CD14-positive monocyte (primary cell): ENCODE measurements around the gene SLC1A7. TPM values are rescaled to one million over a fixed set of nuclear protein-coding genes. Genes with fewer than 3 reads are reported as not detected.

ENCODE experiments used
- DNase-seq, 3 donors: peaks; one replicate each; pipeline ENCODE4 v3.0.0-alpha.2; 2011 to 2022
- H2AFZ ChIP-seq: 2 replicates; pipeline ENCODE4 v1.6.0; 2012; ENCODE audit warnings: mild to moderate bottlenecking, low read depth, low read length, inconsistent platforms; ENCODE audit not compliant: insufficient read depth, poor library complexity, severe bottlenecking
- H3K27ac ChIP-seq, 2 donors: 1 replicate in 1 of 2; 2 replicates in 1 of 2; pipeline ENCODE4 v1.5.1; 2012 to 2013; ENCODE audit warnings: low read length in 2 of 2, control low read depth in 1 of 2, inconsistent platforms in 1 of 2, low read depth in 1 of 2, mild to moderate bottlenecking in 1 of 2
- H3K27me3 ChIP-seq, 2 donors: one replicate each; pipeline versions ENCODE4 v1.6.0 to v1.6.1; 2011 to 2013; ENCODE audit warnings: low read length in 2 of 2; ENCODE audit not compliant: control insufficient read depth in 2 of 2, insufficient read depth in 2 of 2
- H3K36me3 ChIP-seq, 2 donors: replicated peaks in 1 of 2; 1 replicate in 1 of 2; 2 replicates in 1 of 2; pipeline versions ENCODE4 v1.5.1 to v1.6.1; 2012 to 2013; ENCODE audit warnings: low read length in 2 of 2, control low read depth in 1 of 2, inconsistent platforms in 1 of 2, mild to moderate bottlenecking in 1 of 2; ENCODE audit not compliant: insufficient read depth in 2 of 2, control insufficient read depth in 1 of 2
- H3K4me1 ChIP-seq, 2 donors: 1 replicate in 1 of 2; 2 replicates in 1 of 2; pipeline versions ENCODE4 v1.5.1 to v1.6.1; 2012 to 2013; ENCODE audit warnings: low read length in 2 of 2, control low read depth in 1 of 2, inconsistent platforms in 1 of 2, mild to moderate bottlenecking in 1 of 2, moderate library complexity in 1 of 2; ENCODE audit not compliant: insufficient read depth in 2 of 2, control insufficient read depth in 1 of 2
- H3K4me2 ChIP-seq: replicated peaks from 2 replicates; pipeline ENCODE3; 2012; ENCODE audit warnings: low read length, moderate library complexity, mild to moderate bottlenecking; ENCODE audit not compliant: poor library complexity, severe bottlenecking; ENCODE audit errors: extremely low read depth
- H3K4me3 ChIP-seq, 3 experiments: fragments of 200-600 bp in 1 of 3; sonication (generic) in 1 of 3; replicated peaks in 1 of 3; 1 replicate in 2 of 3; 2 replicates in 1 of 3; pipeline ENCODE4 v1.5.1; 2011 to 2013; ENCODE audit warnings: low read length in 3 of 3, mild to moderate bottlenecking in 3 of 3, control low read depth in 2 of 3, low read depth in 2 of 3, inconsistent platforms in 1 of 3, moderate library complexity in 1 of 3
- H3K79me2 ChIP-seq: 2 replicates; pipeline ENCODE4 v1.6.0; 2012; ENCODE audit warnings: mild to moderate bottlenecking, control low read depth, inconsistent platforms, low read length, moderate library complexity; ENCODE audit not compliant: insufficient read depth
- H3K9ac ChIP-seq: 2 replicates; pipeline ENCODE4 v1.6.0; 2017; ENCODE audit warnings: low read length, mild to moderate bottlenecking; ENCODE audit not compliant: insufficient read depth, poor library complexity, severe bottlenecking
- H3K9me3 ChIP-seq, 2 donors: replicated peaks in 1 of 2; 1 replicate in 1 of 2; 2 replicates in 1 of 2; pipeline versions ENCODE4 v1.5.1 to v1.6.1; 2012 to 2013; ENCODE audit warnings: low read length in 2 of 2, control low read depth in 1 of 2; ENCODE audit not compliant: control insufficient read depth in 1 of 2, insufficient read depth in 1 of 2
- H4K20me1 ChIP-seq: 2 replicates; pipeline ENCODE4 v1.6.0; 2012; ENCODE audit warnings: mild to moderate bottlenecking, low read length, control low read depth, moderate library complexity; ENCODE audit not compliant: insufficient read depth
- H3K27ac Mint-ChIP-seq, 7 donors: one replicate each; pipeline ENCODE4 v1.8.0; 2020; ENCODE audit warnings: mild to moderate bottlenecking in 7 of 7, mixed read lengths in 7 of 7, moderate library complexity in 6 of 7, inconsistent platforms in 2 of 7
- H3K27me3 Mint-ChIP-seq, 3 donors: one replicate each; pipeline ENCODE4 v1.8.0; 2021 to 2022; ENCODE audit warnings: low read depth in 3 of 3, mild to moderate bottlenecking in 3 of 3, mixed read lengths in 3 of 3, moderate library complexity in 3 of 3, inconsistent platforms in 1 of 3
- H3K36me3 Mint-ChIP-seq, 2 donors: one replicate each; pipeline ENCODE4 v1.8.0; 2020; ENCODE audit warnings: mixed read lengths in 2 of 2, inconsistent platforms in 1 of 2, mild to moderate bottlenecking in 1 of 2
- H3K4me1 Mint-ChIP-seq: one replicate; pipeline ENCODE4 v1.8.0; 2020; ENCODE audit warnings: mild to moderate bottlenecking, mixed read lengths
- H3K4me3 Mint-ChIP-seq, 2 donors: one replicate each; pipeline ENCODE4 v1.8.0; 2020; ENCODE audit warnings: mild to moderate bottlenecking in 2 of 2, mixed read lengths in 2 of 2, moderate library complexity in 1 of 2
- H3K9me3 Mint-ChIP-seq, 7 donors: one replicate each; pipeline ENCODE4 v1.8.0; 2020 to 2022; ENCODE audit warnings: mixed read lengths in 7 of 7, mild to moderate bottlenecking in 6 of 7, moderate library complexity in 6 of 7, inconsistent platforms in 2 of 7
- WGBS: methylation state at CpG from one replicate; pipeline ENCODE4 v1.1.5; 2013; ENCODE audit warnings: missing lambda C conversion rate; ENCODE audit not compliant: insufficient coverage; 5-methylcytosine and 5-hydroxymethylcytosine counted together
- intact Hi-C, 2 donors: fragments of 100-400 bp; cut with micrococcal nuclease; formaldehyde crosslinking; loops; one replicate each; pipeline versions ENCODE4 v1.15.0 to v1.15.1; 2023
- polyA plus RNA-seq, 3 donors: library from polyadenylated mRNA; depleted of rRNA in 1 of 3; unstranded in 2 of 3; stranded (reverse) in 1 of 3; fragments of 300-500 nt in 2 of 3; fragments of >200 nt in 1 of 3; fragmentation: Illumina TruSeq in 2 of 3; gene quantifications; 1 replicate in 2 of 3; 2 replicates in 1 of 3; pipeline ENCODE4 v1.2.3, GENCODE V29; 2012 to 2021
- TF ChIP-seq, protein P1 (sequence below): fragments of 200-600 bp; IDR thresholded peaks from one replicate; pipeline ENCODE4 v1.8.0; 2022; ENCODE audit warnings: antibody characterized with exemption, mild to moderate bottlenecking

SLC1A7 gene
- polyA plus RNA-seq, 3 donors: not detected

DNA sequence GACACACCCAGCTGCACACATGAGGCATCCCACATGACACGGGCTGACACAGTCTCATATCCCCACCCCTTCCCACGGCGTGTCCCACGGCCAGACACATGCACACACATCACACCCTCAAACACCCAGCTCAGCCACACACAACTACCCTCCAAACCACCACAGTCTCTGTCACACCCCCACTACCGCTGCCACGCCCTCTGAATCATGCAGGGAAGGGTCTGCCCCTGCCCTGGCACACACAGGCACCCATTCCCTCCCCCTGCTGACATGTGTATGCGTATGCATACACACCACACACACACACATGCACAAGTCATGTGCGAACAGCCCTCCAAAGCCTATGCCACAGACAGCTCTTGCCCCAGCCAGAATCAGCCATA, 57.9 kb downstream of the SLC1A7 start:
- peaks cover 0 to 7% (median 3%) of the 10 kb centered on the region in 3 donors for H3K27me3 Mint-ChIP-seq
- H3K4me3 Mint-ChIP-seq: no peak overlapping the region
- Histone ChIP-seq H4K20me1 (no peaks in the 10 kb centered on the region), H3K4me3 (no peak overlapping the region), H3K9ac (no peak overlapping the region), H3K27ac (no peak overlapping the region), H3K4me2 (no peak overlapping the region), H3K4me1 (no peaks in the 10 kb centered on the region), H3K79me2 (no peaks in the 10 kb centered on the region), H3K9me3 (no peaks in the 10 kb centered on the region), H3K36me3 (no peaks in the 10 kb centered on the region), H3K27me3 (no peaks in the 10 kb centered on the region), H2AFZ (no peak overlapping the region)
- no peak for DNase-seq
- TF ChIP-seq, protein P1, sequence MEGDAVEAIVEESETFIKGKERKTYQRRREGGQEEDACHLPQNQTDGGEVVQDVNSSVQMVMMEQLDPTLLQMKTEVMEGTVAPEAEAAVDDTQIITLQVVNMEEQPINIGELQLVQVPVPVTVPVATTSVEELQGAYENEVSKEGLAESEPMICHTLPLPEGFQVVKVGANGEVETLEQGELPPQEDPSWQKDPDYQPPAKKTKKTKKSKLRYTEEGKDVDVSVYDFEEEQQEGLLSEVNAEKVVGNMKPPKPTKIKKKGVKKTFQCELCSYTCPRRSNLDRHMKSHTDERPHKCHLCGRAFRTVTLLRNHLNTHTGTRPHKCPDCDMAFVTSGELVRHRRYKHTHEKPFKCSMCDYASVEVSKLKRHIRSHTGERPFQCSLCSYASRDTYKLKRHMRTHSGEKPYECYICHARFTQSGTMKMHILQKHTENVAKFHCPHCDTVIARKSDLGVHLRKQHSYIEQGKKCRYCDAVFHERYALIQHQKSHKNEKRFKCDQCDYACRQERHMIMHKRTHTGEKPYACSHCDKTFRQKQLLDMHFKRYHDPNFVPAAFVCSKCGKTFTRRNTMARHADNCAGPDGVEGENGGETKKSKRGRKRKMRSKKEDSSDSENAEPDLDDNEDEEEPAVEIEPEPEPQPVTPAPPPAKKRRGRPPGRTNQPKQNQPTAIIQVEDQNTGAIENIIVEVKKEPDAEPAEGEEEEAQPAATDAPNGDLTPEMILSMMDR: no peak
- intact Hi-C loops: no loop called here
- no peaks in the 10 kb centered on the region for H3K9me3 Mint-ChIP-seq
- H3K4me1 Mint-ChIP-seq: no peaks in the 10 kb centered on the region
- H3K27ac Mint-ChIP-seq: no peak overlapping the region
- whole genome bisulfite sequencing: 90% methylated on average over 8 of the region's 8 CpGs
- no peaks in the 10 kb centered on the region for H3K36me3 Mint-ChIP-seq

DNA sequence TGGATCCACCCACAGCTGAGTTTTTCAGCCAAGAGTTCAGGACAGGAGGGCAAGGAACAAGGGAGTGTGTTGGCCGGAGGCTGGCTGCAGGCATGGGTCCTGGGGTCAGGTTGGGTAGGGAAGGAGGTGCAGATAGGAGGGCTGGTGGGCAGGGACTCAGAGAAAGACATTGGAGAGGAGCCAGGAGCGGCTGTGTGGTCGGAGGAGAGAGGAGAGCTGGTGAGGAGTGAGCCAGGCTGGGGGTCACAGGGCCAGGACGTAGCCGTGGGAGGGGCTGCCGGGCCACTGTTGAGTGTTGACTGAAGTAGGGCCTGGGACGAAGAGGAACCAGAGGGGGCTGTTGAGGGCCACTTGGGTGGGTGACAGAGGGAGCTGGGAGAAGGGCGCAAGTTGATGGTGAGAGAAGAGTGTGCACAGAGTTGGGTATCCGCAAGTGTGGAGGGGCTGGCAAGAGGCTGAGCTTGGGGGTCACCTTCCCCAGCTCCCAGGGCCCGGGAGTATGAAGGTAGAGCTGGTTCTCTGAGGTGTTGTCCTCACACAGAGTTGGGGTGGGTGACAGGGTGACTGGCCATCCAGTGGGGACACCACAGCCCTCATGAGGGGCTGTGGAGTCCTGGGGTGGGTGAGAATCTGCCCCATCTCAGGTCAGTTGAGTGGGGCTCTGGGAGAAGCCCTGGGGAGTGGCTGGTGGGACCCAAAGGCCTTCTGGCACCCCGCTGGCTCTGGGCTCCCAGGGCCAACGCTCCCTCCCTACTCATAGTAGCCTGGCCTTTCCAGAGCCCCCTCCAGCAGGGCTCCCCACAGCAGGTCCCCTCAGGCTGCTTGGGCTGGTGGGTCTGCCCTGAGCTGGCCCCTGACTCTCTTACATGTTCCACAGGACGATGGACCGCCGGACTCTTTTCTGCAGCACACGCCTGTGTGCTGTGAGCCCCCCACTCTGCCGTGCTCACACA, 58.5 kb downstream of the SLC1A7 start:
- intact Hi-C loops: no loop called here
- Histone ChIP-seq H3K27me3 (no peaks in the 10 kb centered on the region), H3K9ac (no peak overlapping the region), H2AFZ (no peak overlapping the region), H3K27ac (no peak overlapping the region), H3K9me3 (no peaks in the 10 kb centered on the region), H3K4me3 (no peak overlapping the region), H3K36me3 (no peaks in the 10 kb centered on the region), H3K4me1 (no peaks in the 10 kb centered on the region), H3K79me2 (no peaks in the 10 kb centered on the region), H4K20me1 (no peaks in the 10 kb centered on the region), H3K4me2 (no peak overlapping the region)
- H3K4me1 Mint-ChIP-seq: no peaks in the 10 kb centered on the region
- peaks cover 0 to 7% (median 2%) of the 10 kb centered on the region in 3 donors for H3K27me3 Mint-ChIP-seq
- DNase-seq: no peak
- no peaks in the 10 kb centered on the region for H3K36me3 Mint-ChIP-seq
- peak overlapping the region in 2 of 7 donors; percentile 52 to 54 for H3K27ac Mint-ChIP-seq
- no peaks in the 10 kb centered on the region for H3K9me3 Mint-ChIP-seq
- TF ChIP-seq, protein P1: no peak
- no peak overlapping the region for H3K4me3 Mint-ChIP-seq
- 89% methylated on average over 14 of the region's 17 CpGs for WGBS
